Lower lobe of right lung (tissue), 2 donors: ENCODE data around the gene CIDEC. TPM values are rescaled to one million over a fixed set of nuclear protein-coding genes. Genes with fewer than 3 reads are reported as not detected.
A peak's percentile ranks its signal among the peaks of the same experiment; 100 is the strongest.
"Not testable (repeated sequence)": the region's sequence is repeated elsewhere in the genome, so short reads cannot be mapped to it uniquely, and the experiment has no call there.

Experiments used
- ATAC-seq, 2 donors: fragments of 200-7000 bp; cut with Tn5 transposase; one replicate each; pipeline ENCODE4 v1.9.1; 2020 to 2022; ENCODE audit warnings: mild to moderate bottlenecking in 2 of 2, moderate library complexity in 2 of 2
- DNase-seq: peaks from one replicate; pipeline ENCODE4 v3.0.0-alpha.2; 2020
- H3K27ac ChIP-seq: fragments of 200-600 bp; one replicate; pipeline ENCODE4 v1.8.0; 2022
- H3K27me3 ChIP-seq: fragments of 200-600 bp; one replicate; pipeline ENCODE4 v1.8.0; 2022; ENCODE audit warnings: low read depth
- H3K36me3 ChIP-seq: fragments of 200-600 bp; one replicate; pipeline ENCODE4 v1.8.0; 2022; ENCODE audit warnings: mild to moderate bottlenecking
- H3K4me1 ChIP-seq: fragments of 200-600 bp; one replicate; pipeline ENCODE4 v1.8.0; 2022
- H3K4me3 ChIP-seq: fragments of 200-600 bp; one replicate; pipeline ENCODE4 v1.8.0; 2022; ENCODE audit warnings: mild to moderate bottlenecking
- H3K9me3 ChIP-seq: fragments of 200-600 bp; one replicate; pipeline ENCODE4 v1.8.0; 2022
- CTCF ChIP-seq: fragments of 200-600 bp; IDR thresholded peaks from one replicate; pipeline ENCODE4 v1.8.0; 2022; ENCODE audit warnings: antibody characterized with exemption, mild to moderate bottlenecking
- intact Hi-C: fragments of 100-400 bp; cut with DNase I; formaldehyde crosslinking; loops from one replicate; pipeline ENCODE4 v1.11.0; 2022
- total RNA-seq: library from RNA; stranded (reverse); fragmentation: NEBNext Ultra II Directional; extraction: Animal tissue kit (Norgen Biotek cat#: 25700); gene quantifications from one replicate; pipeline ENCODE4 v1.2.1, GENCODE V29; 2021
- donor health status: DM: no; HTN: yes; CAD: no; lungs with severe emphysema.

CIDEC gene
- total RNA-seq, 1 donor from 2014 or later, result not detected

GRCh38 chr3:9906480-9906879 lies 26.4 kb upstream of the CIDEC start:
- ATAC-seq, result no peak

GRCh38 chr3:9903904-9904303 lies 23.9 kb upstream of the CIDEC start:
- ATAC-seq, result no peak
- peaks cover 31% of the 10 kb centered on the region for H3K4me1 ChIP-seq
- H3K9me3 ChIP-seq, result no peaks in the 10 kb centered on the region
- no peaks in the 10 kb centered on the region for H3K27me3 ChIP-seq
- H3K27ac ChIP-seq, result no peak overlapping the region
- H3K36me3 ChIP-seq, result no peaks in the 10 kb centered on the region
- DNase-seq, result no peak
- TF ChIP-seq CTCF, result no peak
- peak overlapping the region; percentile 55 for H3K4me3 ChIP-seq
- intact Hi-C loops, result no loop called here

More at GRCh38 chr3:9906480-9906879, 26.4 kb upstream of the CIDEC start:
- Histone ChIP-seq H3K9me3 (no peaks in the 10 kb centered on the region), H3K27me3 (no peaks in the 10 kb centered on the region), H3K4me1 (peaks cover 32% of the 10 kb centered on the region), H3K27ac (no peak overlapping the region), H3K4me3 (no peak overlapping the region), H3K36me3 (no peaks in the 10 kb centered on the region)
- TF ChIP-seq CTCF, result no peak
- DNase-seq, result no peak
- intact Hi-C loops, result no loop called here

GRCh38 chr3:9903238-9903624 lies 23.2 kb upstream of the CIDEC start:
- TF ChIP-seq CTCF, result no peak
- Histone ChIP-seq H3K4me1 (peaks cover 31% of the 10 kb centered on the region), H3K9me3 (no peaks in the 10 kb centered on the region), H3K4me3 (peak overlapping the region; percentile 55), H3K27ac (peak overlapping the region; percentile 69), H3K36me3 (no peaks in the 10 kb centered on the region), H3K27me3 (no peaks in the 10 kb centered on the region)
- intact Hi-C loops, result no loop called here
- DNase-seq (no peak), ATAC-seq (peak in 1 of 2 donors; percentile 40)

GRCh38 chr3:9902372-9903237 lies 22.6 kb upstream of the CIDEC start, which contains the start of gene IL17RE:
Gene IL17RE (plus strand): TSS chr3:9902848. CDS start chr3:9902933, 85 bp downstream.
- intact Hi-C loops, result no loop called here
- H3K27me3 ChIP-seq, result no peaks in the 10 kb centered on the region
- peak; percentile 76 for DNase-seq
- ATAC-seq, result peak; percentile 83 to 87
- no peak for TF ChIP-seq CTCF
- peak within 1 kb of the TSS; percentile 55 for H3K4me3 ChIP-seq
- H3K9me3 ChIP-seq, result no peaks in the 10 kb centered on the region
- H3K4me1 ChIP-seq, result peaks cover 37% of the 10 kb centered on the region
- H3K27ac ChIP-seq, result peak within 1 kb of the TSS; percentile 69
- H3K36me3 ChIP-seq, result no peaks in the 10 kb centered on the region

- Histone ChIP-seq H3K4me3 (no peak overlapping the region), H3K4me1 (peaks cover 43% of the 10 kb centered on the region)
These were observed 21.9 kb upstream of the CIDEC start for GRCh38 chr3:9901967-9902366.

GRCh38 chr3:9900965-9901415 lies 20.9 kb upstream of the CIDEC start:
- ATAC-seq, H3K27me3 ChIP-seq, H3K9me3 ChIP-seq, intact Hi-C loops, H3K4me3 ChIP-seq, H3K27ac ChIP-seq, H3K36me3 ChIP-seq, DNase-seq: not testable (repeated sequence)
- peaks cover 46% of the 10 kb centered on the region for H3K4me1 ChIP-seq

More at GRCh38 chr3:9901967-9902366, 21.9 kb upstream of the CIDEC start:
- no peak for ATAC-seq
- H3K27ac ChIP-seq, result peak overlapping the region; percentile 69
- intact Hi-C loops, result no loop called here
- DNase-seq, result no peak
- no peak for TF ChIP-seq CTCF
- H3K9me3 ChIP-seq, result no peaks in the 10 kb centered on the region
- H3K27me3 ChIP-seq, result no peaks in the 10 kb centered on the region
- H3K36me3 ChIP-seq, result no peaks in the 10 kb centered on the region
